ENCODE results near the gene LRRC8B. TPM values are rescaled to one million over a fixed set of nuclear protein-coding genes. Genes with fewer than 3 reads are reported as not detected.

LRRC8B gene
- total RNA-seq, 1 donor from 2014 or later, result 1.2 TPM

- peaks cover 23% of the 10 kb centered on the region for H3K4me1 Mint-ChIP-seq (ENCODE audit: low read depth)
- no peaks in the 10 kb centered on the region for H3K27me3 Mint-ChIP-seq (ENCODE audit: low read depth)
- H3K4me3 Mint-ChIP-seq (ENCODE audit: unreplicated experiment), result no peak overlapping the region
- TF ChIP-seq CTCF (IDR thresholded peaks at IDR 0.05), result no peak
- no peaks in the 10 kb centered on the region for H3K36me3 Mint-ChIP-seq (ENCODE audit: low read depth)
- no peak for DNase-seq (ENCODE audit: low spot score)
- no peak overlapping the region for H3K27ac Mint-ChIP-seq (ENCODE audit: unreplicated experiment)
- H3K9me3 Mint-ChIP-seq (ENCODE audit: low read depth), result no peaks in the 10 kb centered on the region
These were observed 82.5 kb downstream of the LRRC8B start for GRCh38 chr1:89607156-89607555.

- no peaks in the 10 kb centered on the region for H3K27me3 Mint-ChIP-seq (ENCODE audit: low read depth)
These were observed 83.1 kb downstream of the LRRC8B start for GRCh38 chr1:89607586-89608318.

GRCh38 chr1:89608319-89608983 lies 83.8 kb downstream of the LRRC8B start:
- Mint-ChIP-seq H3K4me3 (ENCODE audit: unreplicated experiment) (no peak overlapping the region), H3K27ac (ENCODE audit: unreplicated experiment) (no peak overlapping the region), H3K9me3 (ENCODE audit: low read depth) (no peaks in the 10 kb centered on the region), H3K4me1 (ENCODE audit: low read depth) (peaks cover 23% of the 10 kb centered on the region), H3K27me3 (ENCODE audit: low read depth) (no peaks in the 10 kb centered on the region), H3K36me3 (ENCODE audit: low read depth) (no peaks in the 10 kb centered on the region)
- no peak for TF ChIP-seq CTCF (IDR thresholded peaks at IDR 0.05)
- DNase-seq (ENCODE audit: low spot score), result no peak

More at GRCh38 chr1:89607586-89608318, 83.1 kb downstream of the LRRC8B start:
- Mint-ChIP-seq H3K27ac (ENCODE audit: unreplicated experiment) (no peak overlapping the region), H3K4me3 (ENCODE audit: unreplicated experiment) (no peak overlapping the region), H3K9me3 (ENCODE audit: low read depth) (no peaks in the 10 kb centered on the region), H3K4me1 (ENCODE audit: low read depth) (peaks cover 23% of the 10 kb centered on the region), H3K36me3 (ENCODE audit: low read depth) (no peaks in the 10 kb centered on the region)
- no peak for DNase-seq (ENCODE audit: low spot score)
- TF ChIP-seq CTCF (IDR thresholded peaks at IDR 0.05), result no peak

GRCh38 chr1:89608984-89609725 lies 84.5 kb downstream of the LRRC8B start:
- Mint-ChIP-seq H3K27ac (ENCODE audit: unreplicated experiment) (no peak overlapping the region), H3K27me3 (ENCODE audit: low read depth) (peaks cover 1% of the 10 kb centered on the region), H3K4me1 (ENCODE audit: low read depth) (peaks cover 18% of the 10 kb centered on the region), H3K9me3 (ENCODE audit: low read depth) (no peaks in the 10 kb centered on the region), H3K4me3 (ENCODE audit: unreplicated experiment) (no peak overlapping the region), H3K36me3 (ENCODE audit: low read depth) (no peaks in the 10 kb centered on the region)
- no peak for DNase-seq (ENCODE audit: low spot score)
- no peak for TF ChIP-seq CTCF (IDR thresholded peaks at IDR 0.05)

GRCh38 chr1:89609781-89610456 lies 85.3 kb downstream of the LRRC8B start:
- peaks cover 4% of the 10 kb centered on the region for H3K27me3 Mint-ChIP-seq (ENCODE audit: low read depth)
- no peak overlapping the region for H3K27ac Mint-ChIP-seq (ENCODE audit: unreplicated experiment)
- DNase-seq (ENCODE audit: low spot score), result no peak
- TF ChIP-seq CTCF (IDR thresholded peaks at IDR 0.05), result no peak
- no peaks in the 10 kb centered on the region for H3K36me3 Mint-ChIP-seq (ENCODE audit: low read depth)
- H3K4me1 Mint-ChIP-seq (ENCODE audit: low read depth), result peaks cover 13% of the 10 kb centered on the region
- H3K4me3 Mint-ChIP-seq (ENCODE audit: unreplicated experiment), result no peak overlapping the region
- H3K9me3 Mint-ChIP-seq (ENCODE audit: low read depth), result no peaks in the 10 kb centered on the region
